AG08395 (cell line): ENCODE results near the gene MCF2L.
A peak's percentile ranks its signal among the peaks of the same experiment; 100 is the strongest.

Experiments used
- DNase-seq: peaks from one replicate; pipeline ENCODE4 v3.0.0; 2012; ENCODE audit warnings: mixed read lengths, low spot score

Gene MCF2L

DNA sequence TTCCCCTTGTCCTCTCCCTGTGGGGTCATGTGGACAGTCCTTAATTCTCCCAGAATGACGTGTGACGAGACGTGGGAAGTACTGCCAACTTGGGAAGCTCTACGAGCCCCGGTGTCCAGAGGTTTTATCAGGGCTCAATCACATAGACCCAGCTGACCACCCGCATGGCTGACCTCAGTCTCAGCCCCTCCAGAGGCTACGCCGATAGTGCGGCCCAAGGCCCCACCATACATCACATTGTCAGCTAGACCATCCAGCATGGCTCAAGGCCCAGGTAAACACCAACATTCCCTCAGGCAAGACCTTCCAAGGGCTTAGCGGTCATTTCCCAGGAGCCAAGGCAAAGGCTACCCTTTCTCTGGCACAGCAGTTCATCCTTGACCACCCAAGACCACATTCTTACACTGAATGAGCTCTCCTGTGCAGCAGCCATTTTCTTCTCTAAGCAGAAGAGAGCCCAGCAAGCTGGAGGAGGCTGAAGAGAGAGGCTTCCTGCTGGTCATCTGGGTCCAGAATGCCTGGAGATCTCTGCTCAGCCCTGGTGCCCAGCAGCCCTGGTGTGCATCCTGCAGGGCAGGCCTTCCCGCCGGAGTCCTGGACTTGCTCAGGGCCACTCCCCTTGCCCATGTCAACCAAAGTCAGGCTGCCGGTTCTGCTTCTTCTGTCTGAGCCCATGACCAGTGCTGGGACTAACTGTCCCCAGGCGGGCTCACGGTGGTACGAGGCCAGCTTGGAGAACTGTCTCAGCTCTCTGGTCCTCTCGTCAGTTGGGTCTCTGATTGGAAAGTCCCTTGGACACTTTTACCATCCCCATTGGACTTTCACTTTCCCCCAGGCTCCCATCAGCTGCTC is 145.7 kb downstream of the MCF2L start:
- no peak for DNase-seq

DNA sequence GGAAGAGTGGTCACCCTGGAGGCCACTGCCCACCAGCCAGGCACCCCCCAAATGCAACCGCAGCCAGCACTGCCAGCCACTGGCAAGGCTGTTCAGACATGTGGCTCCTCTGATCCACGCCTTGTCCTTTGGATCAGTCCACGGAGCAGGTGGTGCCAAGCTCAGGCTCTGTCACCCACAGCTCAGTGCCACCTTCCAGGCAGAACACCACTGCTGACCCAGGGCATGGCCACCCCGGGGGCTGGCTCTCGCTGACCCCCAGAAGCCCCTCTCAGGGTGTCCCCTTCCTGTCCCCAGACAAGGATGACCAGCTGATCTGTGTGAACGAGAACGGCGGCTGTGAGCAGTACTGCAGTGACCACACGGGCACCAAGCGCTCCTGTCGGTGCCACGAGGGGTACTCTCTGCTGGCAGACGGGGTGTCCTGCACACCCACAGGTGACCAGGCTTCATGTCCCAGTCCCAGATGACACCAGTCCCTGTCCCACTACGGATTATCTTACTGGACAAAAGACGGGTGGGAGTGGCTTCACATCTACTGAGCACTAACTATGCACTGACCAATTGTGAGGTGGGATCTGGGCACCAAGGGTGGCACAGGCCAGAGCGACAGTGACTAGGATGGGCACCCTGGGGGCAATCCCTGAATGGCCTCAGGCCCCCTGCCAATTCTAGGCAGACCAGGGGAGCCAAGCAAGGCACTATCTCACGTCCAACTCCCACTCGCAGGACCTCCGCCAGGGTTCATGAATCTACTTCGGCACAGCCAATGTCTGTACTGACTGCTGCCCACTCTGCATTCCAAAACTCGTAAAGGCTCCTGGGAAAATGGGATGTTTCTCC is 146.6 kb downstream of the MCF2L start:
- DNase-seq = no peak

DNA sequence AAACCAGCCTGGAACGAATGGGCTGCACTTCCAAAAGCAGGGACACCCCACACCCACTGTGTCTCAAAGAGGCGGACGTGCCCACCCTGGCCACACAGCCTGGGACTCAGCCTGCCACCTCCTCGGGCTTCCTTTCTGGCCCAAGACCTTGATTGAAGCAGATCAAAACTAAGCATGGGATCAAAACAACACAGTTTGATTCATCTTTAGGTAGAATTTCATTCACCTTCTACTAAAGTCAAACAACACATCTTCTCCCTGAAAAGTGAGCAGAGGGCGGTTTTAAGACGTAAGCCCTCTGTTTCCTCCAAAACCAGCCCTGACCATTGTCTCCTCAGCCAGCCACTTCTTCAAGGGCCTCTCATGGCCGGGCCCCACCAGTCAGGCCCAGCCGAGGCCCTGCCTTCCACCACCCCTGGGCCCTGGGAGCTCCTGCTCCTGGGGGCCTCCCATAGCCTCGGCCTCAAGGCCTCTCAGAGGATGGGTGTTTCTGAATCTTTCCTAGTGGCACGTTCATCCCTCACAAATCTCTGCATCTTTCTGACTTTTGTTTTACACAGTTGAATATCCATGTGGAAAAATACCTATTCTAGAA is 147.3 kb downstream of the MCF2L start:
- no peak for DNase-seq

DNA sequence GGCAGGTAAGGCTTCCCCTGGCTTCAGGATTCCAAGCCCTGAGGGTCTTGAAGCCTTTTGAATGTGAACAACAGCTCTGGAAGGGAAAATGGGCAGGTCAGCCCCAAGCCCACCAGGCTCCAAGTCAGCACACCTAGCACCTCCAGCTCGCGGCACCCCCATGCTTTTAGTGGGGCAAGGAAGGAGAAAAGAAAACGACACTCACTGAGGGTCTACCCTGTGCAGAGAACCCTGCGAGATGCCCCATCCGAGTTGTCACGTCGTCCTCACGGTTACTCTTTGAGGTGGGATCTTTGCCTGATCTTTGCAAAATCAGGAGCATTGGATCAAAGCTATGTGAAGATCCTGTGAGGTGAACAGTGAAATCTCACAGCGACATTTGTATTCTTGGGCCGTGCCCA is 147.9 kb downstream of the MCF2L start:
- DNase-seq = no peak

DNA sequence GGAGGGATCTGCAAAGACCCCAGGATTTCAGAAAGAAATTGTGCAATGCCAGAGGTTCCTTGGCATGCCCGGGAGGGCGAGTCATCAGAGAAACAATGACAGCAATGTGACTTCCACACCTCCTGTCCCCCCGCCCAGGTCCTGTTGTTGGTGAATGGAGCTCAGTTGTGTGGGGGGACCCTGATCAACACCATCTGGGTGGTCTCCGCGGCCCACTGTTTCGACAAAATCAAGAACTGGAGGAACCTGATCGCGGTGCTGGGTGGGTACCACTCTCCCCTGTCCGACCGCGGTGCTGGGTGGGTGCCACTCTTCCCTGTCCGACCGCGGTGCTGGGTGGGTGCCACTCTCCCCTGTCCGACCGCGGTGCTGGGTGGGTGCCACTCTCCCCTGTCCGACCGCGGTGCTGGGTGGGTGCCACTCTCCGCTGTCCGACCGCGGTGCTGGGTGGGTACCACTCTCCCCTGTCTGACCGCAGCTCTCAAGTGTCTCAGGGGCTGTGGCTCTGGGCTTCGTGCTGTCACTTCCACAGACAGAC is 148.4 kb downstream of the MCF2L start:
- DNase-seq = peak; percentile 52

DNA sequence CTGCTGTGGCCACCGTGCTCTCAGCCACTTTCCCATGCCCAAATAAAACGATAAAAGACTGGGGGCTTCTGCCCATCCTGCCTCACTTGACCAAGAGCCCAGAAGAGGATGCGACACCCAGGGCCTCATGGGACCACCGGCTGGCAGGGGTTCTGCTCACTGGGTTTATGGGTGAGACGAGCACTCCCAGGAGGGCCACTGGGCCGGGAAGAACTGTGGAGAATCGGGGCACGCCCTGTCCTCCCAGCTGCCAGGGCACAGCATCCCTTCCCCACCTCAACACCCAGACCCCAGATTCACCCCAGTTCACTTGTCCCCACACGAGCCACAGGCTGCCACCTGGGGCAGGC is 148.9 kb downstream of the MCF2L start:
- no peak for DNase-seq

DNA sequence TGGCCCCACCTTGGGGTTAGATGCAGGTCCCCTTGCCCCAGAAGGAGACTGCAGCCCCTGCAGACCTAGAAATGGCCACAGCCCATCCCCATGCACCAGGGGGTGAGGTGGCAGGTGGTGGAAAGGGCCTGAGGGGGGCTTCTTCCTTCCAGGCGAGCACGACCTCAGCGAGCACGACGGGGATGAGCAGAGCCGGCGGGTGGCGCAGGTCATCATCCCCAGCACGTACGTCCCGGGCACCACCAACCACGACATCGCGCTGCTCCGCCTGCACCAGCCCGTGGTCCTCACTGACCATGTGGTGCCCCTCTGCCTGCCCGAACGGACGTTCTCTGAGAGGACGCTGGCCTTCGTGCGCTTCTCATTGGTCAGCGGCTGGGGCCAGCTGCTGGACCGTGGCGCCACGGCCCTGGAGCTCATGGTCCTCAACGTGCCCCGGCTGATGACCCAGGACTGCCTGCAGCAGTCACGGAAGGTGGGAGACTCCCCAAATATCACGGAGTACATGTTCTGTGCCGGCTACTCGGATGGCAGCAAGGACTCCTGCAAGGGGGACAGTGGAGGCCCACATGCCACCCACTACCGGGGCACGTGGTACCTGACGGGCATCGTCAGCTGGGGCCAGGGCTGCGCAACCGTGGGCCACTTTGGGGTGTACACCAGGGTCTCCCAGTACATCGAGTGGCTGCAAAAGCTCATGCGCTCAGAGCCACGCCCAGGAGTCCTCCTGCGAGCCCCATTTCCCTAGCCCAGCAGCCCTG is 149.4 kb downstream of the MCF2L start:
- no peak for DNase-seq

DNA sequence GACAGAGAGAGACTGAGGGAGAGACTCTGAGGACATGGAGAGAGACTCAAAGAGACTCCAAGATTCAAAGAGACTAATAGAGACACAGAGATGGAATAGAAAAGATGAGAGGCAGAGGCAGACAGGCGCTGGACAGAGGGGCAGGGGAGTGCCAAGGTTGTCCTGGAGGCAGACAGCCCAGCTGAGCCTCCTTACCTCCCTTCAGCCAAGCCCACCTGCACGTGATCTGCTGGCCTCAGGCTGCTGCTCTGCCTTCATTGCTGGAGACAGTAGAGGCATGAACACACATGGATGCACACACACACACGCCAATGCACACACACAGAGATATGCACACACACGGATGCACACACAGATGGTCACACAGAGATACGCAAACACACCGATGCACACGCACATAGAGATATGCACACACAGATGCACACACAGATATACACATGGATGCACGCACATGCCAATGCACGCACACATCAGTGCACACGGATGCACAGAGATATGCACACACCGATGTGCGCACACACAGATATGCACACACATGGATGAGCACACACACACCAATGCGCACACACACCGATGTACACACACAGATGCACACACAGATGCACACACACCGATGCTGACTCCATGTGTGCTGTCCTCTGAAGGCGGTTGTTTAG is 150.3 kb downstream of the MCF2L start:
- DNase-seq = no peak

DNA sequence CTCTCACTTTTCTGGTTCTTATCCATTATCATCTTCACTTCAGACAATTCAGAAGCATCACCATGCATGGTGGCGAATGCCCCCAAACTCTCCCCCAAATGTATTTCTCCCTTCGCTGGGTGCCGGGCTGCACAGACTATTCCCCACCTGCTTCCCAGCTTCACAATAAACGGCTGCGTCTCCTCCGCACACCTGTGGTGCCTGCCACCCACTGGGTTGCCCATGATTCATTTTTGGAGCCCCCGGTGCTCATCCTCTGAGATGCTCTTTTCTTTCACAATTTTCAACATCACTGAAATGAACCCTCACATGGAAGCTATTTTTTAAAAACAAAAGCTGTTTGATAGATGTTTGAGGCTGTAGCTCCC is 150.8 kb downstream of the MCF2L start:
- DNase-seq = no peak

DNA sequence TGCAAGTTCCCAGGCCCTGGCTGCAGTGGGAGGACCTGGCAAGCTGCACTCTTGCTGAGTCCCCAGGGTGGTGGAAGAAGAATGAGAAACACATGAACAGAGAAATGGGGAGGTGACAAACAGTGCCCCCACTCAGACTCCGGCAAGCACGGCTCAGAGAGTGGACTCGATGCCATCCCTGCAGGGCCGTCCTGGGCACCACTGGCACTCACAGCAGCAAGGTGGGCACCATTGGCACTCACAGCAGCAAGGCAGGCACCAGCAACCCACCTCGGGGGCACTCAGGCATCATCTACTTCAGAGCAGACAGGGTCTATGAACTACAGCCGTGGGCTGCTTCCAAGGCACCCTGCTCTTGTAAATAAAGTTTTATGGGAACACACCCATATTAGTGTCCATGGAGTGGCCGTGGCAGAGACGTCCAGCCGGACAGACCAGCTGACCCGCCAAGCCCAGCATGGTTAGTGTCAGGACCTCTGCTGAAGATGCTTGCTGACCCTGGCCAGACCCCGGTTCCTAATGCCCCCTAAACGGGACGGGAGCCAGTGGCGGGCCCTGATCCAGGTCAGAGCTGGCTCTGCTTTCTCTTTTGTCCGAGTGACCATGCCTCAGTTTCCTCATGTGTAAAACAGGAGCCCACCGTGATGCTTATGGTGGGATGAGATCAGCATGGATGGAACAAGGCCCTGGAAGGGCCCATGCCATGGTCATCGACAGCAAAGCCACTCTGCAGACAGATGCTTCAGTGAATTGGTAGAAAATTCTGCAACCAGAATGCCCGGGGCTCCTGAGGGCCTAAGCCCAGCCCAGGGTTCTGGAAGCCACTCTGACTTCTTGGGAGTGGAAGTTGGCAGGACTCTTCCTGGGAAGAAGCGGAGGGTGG is 151.5 kb downstream of the MCF2L start:
- no peak for DNase-seq

DNA sequence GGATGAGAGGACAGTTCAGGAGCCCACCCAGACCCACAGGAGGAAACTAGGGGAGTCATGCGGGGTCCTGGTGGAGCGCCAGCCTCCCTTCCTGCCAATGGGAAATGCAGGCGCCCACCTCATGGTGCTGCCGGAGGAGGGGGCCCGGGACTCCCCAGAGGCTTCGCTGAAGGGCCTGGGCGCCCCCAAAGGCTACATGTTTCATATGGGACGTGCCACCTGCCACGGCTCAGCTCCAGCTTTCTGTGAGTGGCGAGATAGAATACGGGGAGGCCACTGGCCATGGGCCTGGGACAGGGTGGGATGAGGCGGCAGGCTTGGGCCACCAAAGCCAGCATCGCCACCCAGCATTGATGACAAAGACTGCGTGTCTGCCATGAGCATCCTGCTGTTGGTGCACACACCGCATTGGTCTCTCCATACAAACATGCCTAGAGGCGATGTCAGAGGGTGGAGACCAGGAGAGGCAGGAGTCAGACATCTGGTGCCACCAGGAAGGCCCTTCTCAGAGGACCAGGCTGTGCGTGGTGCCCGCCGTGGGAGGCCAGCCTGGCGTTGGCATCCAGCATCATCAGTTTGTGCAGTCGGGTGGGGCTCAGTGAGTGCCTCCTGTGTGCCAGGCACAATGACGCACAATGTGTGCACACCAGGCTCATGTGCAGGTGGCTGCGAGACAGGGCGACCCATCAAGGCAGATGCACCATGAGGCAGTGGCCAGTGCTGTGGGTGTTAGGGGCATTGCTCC is 152.3 kb downstream of the MCF2L start:
- no peak for DNase-seq

DNA sequence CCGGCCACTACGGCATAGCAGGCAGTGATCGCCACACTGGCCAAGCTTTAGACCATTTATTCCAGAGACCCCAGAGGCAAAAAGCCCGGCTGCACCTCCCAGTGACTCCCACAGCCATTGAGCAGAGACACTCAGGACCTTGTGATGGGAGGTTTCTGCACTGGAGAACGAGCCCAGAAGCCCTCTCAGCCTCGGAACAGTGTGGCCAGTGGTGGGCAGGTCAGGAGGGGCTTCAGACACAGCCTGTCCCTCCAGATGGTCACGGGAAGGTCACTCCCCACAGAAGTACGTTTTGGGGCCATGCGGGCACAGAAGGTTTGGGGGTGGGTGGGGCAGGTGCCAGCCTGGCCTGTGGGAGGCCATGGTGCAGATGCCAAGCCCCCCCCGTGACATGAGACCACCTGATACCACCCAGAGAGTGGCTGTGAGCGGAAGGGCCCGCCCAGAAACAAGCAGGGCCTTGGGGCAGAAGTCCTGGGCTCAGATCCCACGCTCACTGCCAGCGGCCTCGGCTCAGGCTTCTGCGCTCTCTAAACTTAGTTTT is 153.0 kb downstream of the MCF2L start:
- DNase-seq = no peak

DNA sequence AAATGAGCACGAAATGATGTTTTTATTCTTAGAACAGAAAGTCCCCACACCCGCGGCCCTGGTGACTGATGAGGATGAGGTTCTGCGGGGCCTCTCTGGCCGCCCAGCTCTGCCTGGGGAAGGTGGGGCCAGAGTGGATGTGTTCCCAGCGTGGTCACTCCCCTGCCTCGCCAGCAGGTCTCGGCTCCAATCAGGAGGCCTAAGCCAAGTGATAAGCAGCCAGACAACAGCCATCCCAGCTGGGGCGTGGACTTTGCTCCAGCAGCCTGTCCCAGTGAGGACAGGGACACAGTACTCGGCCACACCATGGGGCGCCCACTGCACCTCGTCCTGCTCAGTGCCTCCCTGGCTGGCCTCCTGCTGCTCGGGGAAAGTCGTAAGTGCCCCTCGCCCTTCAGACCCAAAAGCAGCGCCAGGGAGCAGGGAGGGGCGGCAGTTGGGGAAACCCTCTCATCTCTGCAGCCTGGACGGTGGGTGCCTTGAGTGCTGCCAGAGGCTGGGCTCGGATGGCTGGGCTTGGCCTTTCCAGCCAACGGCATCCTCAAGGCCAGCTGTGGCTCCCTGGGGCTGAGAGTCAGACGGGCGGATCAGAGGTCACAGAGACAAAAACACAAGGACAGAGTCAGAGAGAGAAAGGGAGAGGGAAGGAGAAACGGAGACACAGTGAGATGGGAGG is 153.7 kb downstream of the MCF2L start, which contains the start of gene F10:
F10 (plus strand) TSS at position 250 of the 676 bp plus-strand sequence; CDS start at position 307, 57 bp downstream.
- peak; percentile 97 for DNase-seq

DNA sequence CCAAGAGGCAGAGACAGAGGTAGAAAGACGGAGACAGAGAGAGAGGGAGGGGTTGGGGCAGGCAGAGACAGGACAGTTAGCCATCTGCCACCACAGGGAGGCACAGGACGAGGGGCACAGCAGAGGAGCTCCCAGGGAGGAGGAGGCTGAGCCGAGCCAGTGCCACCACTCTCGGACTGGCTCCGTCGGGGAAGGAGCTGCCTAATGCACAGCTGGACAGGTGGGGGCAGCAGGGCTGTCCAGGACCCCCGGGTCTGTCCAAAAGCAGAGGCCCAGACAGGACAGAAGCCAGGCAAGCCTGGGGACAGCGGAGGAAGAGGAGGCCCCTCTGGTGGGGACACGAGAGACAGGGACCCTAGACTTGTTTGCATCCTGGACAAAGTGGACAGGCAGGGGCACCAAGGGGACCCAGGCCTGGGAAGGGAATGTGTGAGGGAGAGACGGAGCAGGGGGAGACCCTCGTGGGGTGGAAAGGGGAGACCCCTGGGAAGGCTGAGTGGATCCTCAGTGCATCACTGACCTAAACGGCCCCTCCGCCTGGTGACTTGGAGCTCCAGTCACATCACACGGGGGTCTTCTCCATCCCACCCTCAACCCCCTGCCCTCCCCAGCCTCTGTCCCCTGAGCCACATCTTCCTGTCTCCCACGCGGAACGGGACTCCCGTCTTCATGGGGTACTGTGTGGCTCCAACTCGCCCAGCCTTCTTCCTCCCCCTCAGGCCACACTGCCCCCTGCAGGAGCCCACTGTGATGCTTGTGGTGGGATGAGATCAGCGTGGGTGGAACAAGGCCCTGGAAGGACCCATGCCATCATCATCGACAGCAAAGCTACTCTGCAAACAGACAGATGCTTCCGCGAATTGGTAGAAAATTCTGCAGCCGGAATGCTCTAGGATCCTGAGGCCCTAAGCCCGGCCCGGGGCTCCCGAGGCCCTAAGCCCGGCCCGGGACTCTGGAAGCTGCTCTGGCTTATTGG is 154.5 kb downstream of the MCF2L start:
- peak; percentile 60 for DNase-seq

DNA sequence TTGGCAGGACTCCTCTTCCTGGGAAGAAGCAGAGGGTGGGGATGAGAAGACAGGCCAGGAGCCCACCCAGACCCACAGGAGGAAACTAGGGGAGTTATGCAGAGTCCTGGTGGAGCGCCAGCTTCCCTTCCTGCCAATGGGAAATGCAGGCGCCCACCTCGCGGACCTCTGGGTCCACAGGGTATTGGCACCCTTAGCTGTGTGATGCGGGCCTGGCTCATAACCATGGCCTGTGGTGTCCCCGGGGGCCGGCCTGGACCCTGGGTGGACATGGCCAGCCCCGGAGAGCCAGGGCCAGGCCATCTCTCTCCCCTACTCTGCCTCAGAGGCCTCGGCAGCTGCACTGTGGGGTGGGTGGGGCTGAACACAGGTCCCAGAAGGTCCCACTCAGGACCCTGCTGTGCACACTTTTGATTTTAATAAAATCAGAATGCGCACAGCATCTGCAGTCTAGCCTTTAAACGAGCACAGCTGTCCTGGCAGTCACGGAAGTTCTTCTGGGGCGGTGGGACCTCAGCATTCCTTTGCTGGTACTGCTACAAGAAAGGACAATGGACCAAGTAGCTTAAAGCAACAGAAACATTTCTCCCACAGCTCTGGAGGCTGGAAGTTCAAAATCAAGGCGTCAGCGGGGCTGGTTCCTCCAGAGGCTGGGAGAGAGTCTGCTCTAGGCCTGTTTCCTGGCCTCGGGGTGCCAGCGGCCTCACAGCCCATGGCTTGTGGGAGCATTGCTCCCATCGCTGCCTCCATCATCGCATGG is 155.4 kb downstream of the MCF2L start:
- DNase-seq = no peak

DNA sequence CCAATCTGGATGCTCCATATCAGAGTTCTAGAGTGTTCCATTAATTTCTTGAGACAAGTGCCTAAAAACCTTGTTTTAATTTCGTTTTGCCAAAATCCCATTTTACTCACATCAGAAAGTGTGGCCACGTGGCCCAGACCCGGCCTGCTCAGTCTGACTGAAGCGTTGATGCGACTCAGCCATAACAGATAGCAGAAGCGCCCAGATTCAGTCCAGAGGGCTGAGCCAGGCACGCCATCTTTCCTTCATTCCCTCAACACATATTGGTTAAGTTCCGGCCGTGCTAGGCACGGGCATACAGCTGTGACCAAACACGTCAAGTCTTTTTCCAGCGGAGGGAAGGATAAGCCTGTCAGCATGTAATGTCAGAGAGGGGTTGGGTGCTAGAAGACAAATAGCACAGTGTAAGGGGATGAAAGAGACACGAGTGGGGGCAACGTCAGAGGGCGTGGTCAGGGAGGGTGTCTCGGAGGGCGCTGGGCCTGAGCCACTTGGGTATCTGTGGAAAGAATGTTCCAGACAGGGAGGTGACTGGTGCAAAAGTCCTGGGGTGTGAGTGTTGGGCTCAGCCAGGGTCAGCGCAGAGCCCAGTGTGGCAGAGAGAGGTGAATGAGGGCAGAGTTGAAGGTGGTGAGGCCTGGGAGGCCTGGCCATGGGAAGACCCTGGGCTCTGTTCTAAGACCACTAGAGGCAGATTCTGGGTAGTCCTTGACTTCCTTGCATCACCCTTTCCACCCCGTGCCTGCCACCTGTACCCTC is 156.7 kb downstream of the MCF2L start:
- no peak for DNase-seq
